ENCODE data around the gene TSC1.

The TSC1 gene

GRCh38 chr9:132896906-132897305, 47.5 kb downstream of the TSC1 start:
- no peak overlapping the region for H3K4me3 ChIP-seq (ENCODE audit: low read depth, low read length)
- TF ChIP-seq CTCF (IDR thresholded peaks at IDR 0.05; ENCODE audit: low read depth, low read length), result no peak

GRCh38 chr9:132896264-132896663, 48.2 kb downstream of the TSC1 start:
- H3K4me3 ChIP-seq (ENCODE audit: low read depth, low read length), result no peak overlapping the region
- no peak for TF ChIP-seq CTCF (IDR thresholded peaks at IDR 0.05; ENCODE audit: low read depth, low read length)

GRCh38 chr9:132894862-132895835, 49.3 kb downstream of the TSC1 start:
- no peak overlapping the region for H3K4me3 ChIP-seq (ENCODE audit: low read depth, low read length)
- no peak for TF ChIP-seq CTCF (IDR thresholded peaks at IDR 0.05; ENCODE audit: low read depth, low read length)

GRCh38 chr9:132894346-132894745, 50.1 kb downstream of the TSC1 start:
- no peak overlapping the region for H3K4me3 ChIP-seq (ENCODE audit: low read depth, low read length)
- TF ChIP-seq CTCF (IDR thresholded peaks at IDR 0.05; ENCODE audit: low read depth, low read length), result no peak

DNA sequence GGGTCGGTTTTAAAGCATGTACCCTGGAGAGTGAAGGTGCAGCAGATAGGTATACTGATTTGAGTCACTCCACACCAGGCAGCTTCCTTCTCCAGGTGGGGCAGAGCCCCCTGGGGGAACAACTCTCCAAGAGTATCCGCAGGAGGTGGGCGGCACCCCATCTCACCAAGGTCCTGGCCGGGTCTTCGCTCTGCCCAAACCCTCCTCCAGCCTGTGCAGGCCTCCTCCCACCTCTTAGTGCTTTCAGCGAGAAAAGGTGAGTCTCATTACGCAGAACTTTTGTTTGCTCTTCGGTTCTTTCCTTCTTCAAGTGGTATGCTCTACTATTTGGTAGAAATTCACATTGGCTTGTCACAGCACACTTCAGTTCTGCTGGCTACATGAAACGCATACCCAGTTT, 52.0 kb downstream of the TSC1 start:
- no peak for TF ChIP-seq CTCF (IDR thresholded peaks at IDR 0.05; ENCODE audit: low read depth, low read length)
- no peak overlapping the region for H3K4me3 ChIP-seq (ENCODE audit: low read depth, low read length)

DNA sequence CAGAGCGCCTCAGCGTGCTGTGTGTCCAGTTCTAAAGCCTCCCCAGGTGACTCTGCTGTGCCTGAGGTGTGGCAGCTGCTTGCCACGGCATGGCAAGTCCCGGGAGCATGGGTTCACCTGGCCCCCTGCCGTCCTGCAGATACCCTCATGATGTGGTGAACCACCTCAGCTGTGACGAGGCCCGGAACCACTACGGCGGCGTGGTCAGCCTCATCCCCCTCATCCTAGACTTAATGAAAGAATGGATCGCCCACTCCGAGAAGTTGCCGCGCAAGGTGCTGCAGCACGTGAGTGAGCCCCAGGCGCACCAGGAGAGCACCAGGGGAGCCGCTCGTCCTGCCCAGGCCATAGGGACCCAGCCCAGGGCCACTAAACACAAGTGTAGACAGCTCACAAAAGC, 56.3 kb downstream of the TSC1 start:
- no peak overlapping the region for H3K4me3 ChIP-seq (ENCODE audit: low read depth, low read length)

More for the DNA sequence above, 56.3 kb downstream of the TSC1 start:
- no peak for TF ChIP-seq CTCF (IDR thresholded peaks at IDR 0.05; ENCODE audit: low read depth, low read length)

All from WI38 (cell line).